Vagina (tissue), 2 donors: ENCODE results near the gene NACC2. TPM values are rescaled to one million over a fixed set of nuclear protein-coding genes. Genes with fewer than 3 reads are reported as not detected.
A peak's percentile ranks its signal among the peaks of the same experiment; 100 is the strongest.

Source experiments
- DNase-seq, 2 donors: peaks; one replicate each; pipeline ENCODE4 v3.0.0-alpha.2; 2017; ENCODE audit errors: extremely low spot score in 2 of 2
- H3K27ac ChIP-seq: fragments of 200-600 bp; sonication (generic); one replicate; pipeline ENCODE4 v1.5.1; 2019
- H3K27me3 ChIP-seq: fragments of 200-600 bp; sonication (generic); one replicate; pipeline ENCODE4 v1.5.1; 2019
- H3K36me3 ChIP-seq, 2 donors: fragments of 200-600 bp; sonication (generic); one replicate each; pipeline ENCODE4 v1.5.1; 2017 to 2019
- H3K4me1 ChIP-seq: fragments of 200-600 bp; sonication (generic); one replicate; pipeline ENCODE4 v1.5.1; 2019
- H3K4me3 ChIP-seq, 2 donors: fragments of 200-600 bp; sonication (generic); 1 replicate in 1 of 2; 2 replicates in 1 of 2; pipeline ENCODE4 v1.5.1; 2016 to 2019
- H3K9me3 ChIP-seq: fragments of 200-600 bp; sonication (generic); one replicate; pipeline ENCODE4 v1.5.1; 2019
- POLR2A ChIP-seq, 2 donors: fragments of 450-650 bp; IDR thresholded peaks; one replicate each; pipeline ENCODE4 v1.6.1; 2017; ENCODE audit warnings: antibody characterized with exemption in 2 of 2, mild to moderate bottlenecking in 2 of 2, moderate library complexity in 2 of 2
- POLR2AphosphoS5 ChIP-seq, 2 donors: sonication (generic); formaldehyde crosslinking; IDR thresholded peaks; one replicate each; pipeline ENCODE4 v1.9.0; 2017; ENCODE audit warnings: antibody characterized with exemption in 2 of 2, mild to moderate bottlenecking in 2 of 2, low read depth in 1 of 2; ENCODE audit not compliant: insufficient read depth in 1 of 2
- intact Hi-C: fragments of 100-400 bp; cut with DNase I; formaldehyde crosslinking; loops from one replicate; pipeline ENCODE4 v1.15.1; 2023
- total RNA-seq: library from RNA; depleted of rRNA; stranded (reverse); fragments of >200 nt; gene quantifications from one replicate; pipeline ENCODE4 v1.2.3, GENCODE V29; 2016
- TF ChIP-seq, protein P1 (sequence below), 3 experiments: fragments of 450-650 bp in 2 of 3; fragments of 200-600 bp in 1 of 3; sonication (generic) in 1 of 3; IDR thresholded peaks; one replicate each; pipeline ENCODE4 v1.5.1; 2017 to 2019; ENCODE audit warnings: antibody characterized with exemption in 3 of 3, mild to moderate bottlenecking in 2 of 3, moderate library complexity in 2 of 3

NACC2 gene
- total RNA-seq, 1 donor from 2014 or later: 21.1 TPM

GRCh38 chr9:136058801-136059302 is 36.2 kb downstream of the NACC2 start:
- Histone ChIP-seq H3K27ac (no peak overlapping the region), H3K36me3 (no peaks in the 10 kb centered on the region), H3K4me1 (peaks cover 32% of the 10 kb centered on the region), H3K4me3 (no peak overlapping the region), H3K27me3 (no peaks in the 10 kb centered on the region), H3K9me3 (no peaks in the 10 kb centered on the region)
- DNase-seq: peak in 1 of 2 donors; percentile 65
- TF ChIP-seq, protein P1, sequence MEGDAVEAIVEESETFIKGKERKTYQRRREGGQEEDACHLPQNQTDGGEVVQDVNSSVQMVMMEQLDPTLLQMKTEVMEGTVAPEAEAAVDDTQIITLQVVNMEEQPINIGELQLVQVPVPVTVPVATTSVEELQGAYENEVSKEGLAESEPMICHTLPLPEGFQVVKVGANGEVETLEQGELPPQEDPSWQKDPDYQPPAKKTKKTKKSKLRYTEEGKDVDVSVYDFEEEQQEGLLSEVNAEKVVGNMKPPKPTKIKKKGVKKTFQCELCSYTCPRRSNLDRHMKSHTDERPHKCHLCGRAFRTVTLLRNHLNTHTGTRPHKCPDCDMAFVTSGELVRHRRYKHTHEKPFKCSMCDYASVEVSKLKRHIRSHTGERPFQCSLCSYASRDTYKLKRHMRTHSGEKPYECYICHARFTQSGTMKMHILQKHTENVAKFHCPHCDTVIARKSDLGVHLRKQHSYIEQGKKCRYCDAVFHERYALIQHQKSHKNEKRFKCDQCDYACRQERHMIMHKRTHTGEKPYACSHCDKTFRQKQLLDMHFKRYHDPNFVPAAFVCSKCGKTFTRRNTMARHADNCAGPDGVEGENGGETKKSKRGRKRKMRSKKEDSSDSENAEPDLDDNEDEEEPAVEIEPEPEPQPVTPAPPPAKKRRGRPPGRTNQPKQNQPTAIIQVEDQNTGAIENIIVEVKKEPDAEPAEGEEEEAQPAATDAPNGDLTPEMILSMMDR (IDR thresholded peaks at IDR 0.05): no peak
- intact Hi-C loops: no loop called here

- Histone ChIP-seq H3K4me3 (no peak overlapping the region), H3K27me3 (no peaks in the 10 kb centered on the region), H3K9me3 (no peaks in the 10 kb centered on the region), H3K36me3 (no peaks in the 10 kb centered on the region), H3K4me1 (peaks cover 40% of the 10 kb centered on the region), H3K27ac (no peak overlapping the region)
- intact Hi-C loops: no loop called here
- TF ChIP-seq POLR2AphosphoS5 (IDR thresholded peaks at IDR 0.05; ENCODE audit: insufficient read depth in 1 of 2, low read depth in 1 of 2) (no peak), POLR2A (IDR thresholded peaks at IDR 0.05) (no peak)
- TF ChIP-seq, protein P1 (IDR thresholded peaks at IDR 0.05): no peak
- peak in 1 of 2 donors; percentile 40 for DNase-seq
Observed at GRCh38 chr9:136058084-136058483, 37.0 kb downstream of the NACC2 start.

DNA sequence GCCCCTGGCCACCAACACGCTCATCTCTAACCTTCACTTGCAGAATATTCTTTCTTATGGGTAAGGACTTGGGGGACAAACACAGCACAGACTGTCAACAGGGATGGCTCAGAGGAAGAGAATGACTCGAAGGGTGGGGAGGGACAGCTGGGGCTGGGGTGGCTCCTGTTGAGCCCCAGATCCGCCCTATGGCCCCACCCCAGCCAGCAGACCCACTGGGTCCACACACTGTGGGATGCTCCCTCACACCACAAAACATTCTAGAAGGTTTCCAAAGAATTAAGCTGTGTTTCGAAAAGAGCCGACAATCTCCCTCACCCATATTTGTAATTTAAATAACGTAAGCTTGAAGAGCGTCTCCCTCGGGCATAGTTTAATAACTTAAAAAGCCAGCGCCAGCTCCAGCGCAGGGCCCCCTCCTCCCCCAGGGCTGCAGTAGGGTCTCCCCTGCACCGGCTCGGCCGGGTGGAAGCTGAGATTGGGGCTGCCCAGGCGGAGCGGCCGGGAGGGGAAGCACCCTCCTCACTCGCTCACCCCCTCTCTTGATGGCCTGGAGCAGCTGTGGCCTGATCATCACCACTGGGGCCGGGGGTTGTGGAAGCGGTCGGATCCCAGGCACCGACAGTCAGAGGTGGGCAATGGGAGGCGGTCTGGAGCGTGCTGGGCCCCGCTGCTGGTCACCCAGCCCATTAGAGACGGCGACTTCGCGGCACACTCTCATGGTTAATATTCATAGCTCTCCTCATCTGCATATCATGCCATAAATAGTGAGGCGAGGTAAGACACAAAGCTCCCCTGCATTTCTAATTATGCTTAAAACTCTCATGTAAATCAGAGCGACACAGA is 37.6 kb downstream of the NACC2 start:
- intact Hi-C loops: no loop called here
- Histone ChIP-seq H3K4me1 (peaks cover 46% of the 10 kb centered on the region), H3K36me3 (no peaks in the 10 kb centered on the region), H3K27ac (no peak overlapping the region), H3K9me3 (no peaks in the 10 kb centered on the region), H3K27me3 (no peaks in the 10 kb centered on the region), H3K4me3 (no peak overlapping the region)
- TF ChIP-seq POLR2AphosphoS5 (IDR thresholded peaks at IDR 0.05; ENCODE audit: insufficient read depth in 1 of 2, low read depth in 1 of 2): no peak
- TF ChIP-seq, protein P1 (IDR thresholded peaks at IDR 0.05): no peak
- no peak for TF ChIP-seq POLR2A (IDR thresholded peaks at IDR 0.05)
- no peak for DNase-seq

- peaks cover 53% of the 10 kb centered on the region for H3K4me1 ChIP-seq
- H3K4me3 ChIP-seq: no peak overlapping the region
- TF ChIP-seq, protein P1 (IDR thresholded peaks at IDR 0.05): no peak
- TF ChIP-seq POLR2A (IDR thresholded peaks at IDR 0.05) (no peak), POLR2AphosphoS5 (IDR thresholded peaks at IDR 0.05; ENCODE audit: insufficient read depth in 1 of 2, low read depth in 1 of 2) (no peak)
- no peaks in the 10 kb centered on the region for H3K9me3 ChIP-seq
- DNase-seq: peak in 1 of 2 donors; percentile 64
- no peak overlapping the region for H3K27ac ChIP-seq
- no peaks in the 10 kb centered on the region for H3K27me3 ChIP-seq
- intact Hi-C loops: no loop called here
- H3K36me3 ChIP-seq: no peaks in the 10 kb centered on the region
Observed at GRCh38 chr9:136056546-136057235, 38.4 kb downstream of the NACC2 start.
